GM19455 (cell line): Measurements from ENCODE around the gene PRKCB.
"Not testable (repeated sequence)": the region's sequence is repeated elsewhere in the genome, so short reads cannot be mapped to it uniquely, and the experiment has no call there.

Experiments used
- ATAC-seq: cut with Tn5 transposase; IDR thresholded peaks from one replicate; pipeline ENCODE4 v1.9.1; 2021; ENCODE audit not compliant: unreplicated experiment

Gene PRKCB

GRCh38 chr16:23901178-23902033 is 65.6 kb downstream of the PRKCB start:
- no peak for ATAC-seq

DNA sequence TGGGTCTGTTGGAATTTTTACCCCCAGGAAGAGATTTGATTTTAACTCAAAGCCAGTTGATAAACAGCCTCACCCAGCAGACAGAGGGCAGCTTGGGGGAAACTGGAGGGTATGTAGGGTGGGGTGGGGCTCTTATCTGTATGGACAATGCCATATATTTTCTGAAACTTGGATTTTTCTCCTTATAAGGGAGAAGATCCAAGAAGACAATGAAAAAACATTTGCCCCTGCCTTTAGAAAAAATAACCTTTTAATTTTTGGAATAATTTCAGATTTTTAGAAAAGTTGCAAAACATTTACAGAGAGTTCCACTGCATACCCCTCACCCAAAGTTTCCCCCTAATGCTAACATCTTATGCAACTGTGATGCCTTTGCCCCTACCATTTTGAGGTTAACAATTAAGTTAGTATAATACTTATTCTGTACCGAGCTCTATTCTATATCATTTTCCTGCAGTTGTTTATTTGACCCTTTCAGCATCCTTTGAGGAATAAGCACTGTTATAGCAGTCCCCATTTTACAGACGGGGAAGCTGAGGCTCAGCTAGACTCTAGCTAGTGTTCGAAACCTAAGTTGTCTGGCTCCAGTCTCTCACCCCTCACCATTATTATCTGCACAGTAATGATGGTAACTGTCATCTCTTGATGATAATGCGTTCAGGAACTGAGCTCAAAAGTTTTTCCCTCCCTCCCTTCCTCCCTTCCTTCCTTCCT is 66.4 kb downstream of the PRKCB start:
- ATAC-seq: no peak

DNA sequence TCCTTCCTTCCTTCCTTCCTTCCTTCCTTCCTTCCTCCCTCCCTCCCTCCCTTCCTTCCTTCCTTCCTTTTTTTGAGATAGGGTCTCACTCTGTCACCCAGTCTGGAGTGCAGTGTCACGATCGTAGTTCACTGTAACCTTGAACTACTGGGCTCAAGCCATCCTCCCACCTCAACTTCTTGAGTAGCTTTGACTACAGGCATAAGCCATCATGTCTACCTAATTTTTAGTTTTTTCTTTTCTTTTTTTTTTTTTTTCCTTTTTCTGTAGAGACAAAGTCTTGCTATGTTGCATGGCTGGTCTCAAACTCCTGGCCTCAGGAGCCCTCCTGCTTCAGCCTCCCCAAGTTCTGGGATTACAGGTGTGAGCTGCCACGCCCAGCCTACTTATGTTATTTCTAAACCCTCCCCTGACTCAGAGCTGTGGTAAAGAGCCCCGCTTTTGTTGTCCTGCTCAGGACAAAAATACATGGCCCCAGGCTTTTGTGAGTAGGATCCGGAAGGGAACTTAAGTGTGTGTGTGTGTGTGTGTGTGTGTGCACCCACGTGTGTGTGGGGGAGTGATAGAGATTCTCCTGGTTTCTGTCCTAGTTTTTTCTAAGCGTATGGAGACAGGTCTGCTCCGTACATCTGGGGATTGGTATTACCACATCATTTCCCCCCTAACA is 67.1 kb downstream of the PRKCB start:
- ATAC-seq: no peak

DNA sequence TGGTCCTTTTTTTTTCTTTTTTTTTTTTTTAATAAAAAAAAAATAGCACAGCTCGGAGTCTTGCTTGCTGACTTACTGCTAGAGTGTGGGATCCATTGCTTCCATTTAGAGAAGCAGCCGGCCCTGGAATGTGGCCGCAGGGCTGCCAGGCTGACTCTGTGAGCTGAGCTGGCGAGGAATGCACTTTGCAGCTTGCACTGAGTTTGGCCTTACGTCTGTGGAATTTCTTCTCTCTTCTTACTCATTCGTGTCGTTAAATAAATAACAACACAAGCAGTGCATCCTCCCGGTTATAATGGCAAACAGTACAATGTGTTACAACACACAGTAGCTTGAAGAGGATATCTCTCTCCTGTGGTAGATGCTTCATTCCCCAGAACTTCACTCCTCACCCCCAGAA is 69.2 kb downstream of the PRKCB start:
- ATAC-seq: no peak

DNA sequence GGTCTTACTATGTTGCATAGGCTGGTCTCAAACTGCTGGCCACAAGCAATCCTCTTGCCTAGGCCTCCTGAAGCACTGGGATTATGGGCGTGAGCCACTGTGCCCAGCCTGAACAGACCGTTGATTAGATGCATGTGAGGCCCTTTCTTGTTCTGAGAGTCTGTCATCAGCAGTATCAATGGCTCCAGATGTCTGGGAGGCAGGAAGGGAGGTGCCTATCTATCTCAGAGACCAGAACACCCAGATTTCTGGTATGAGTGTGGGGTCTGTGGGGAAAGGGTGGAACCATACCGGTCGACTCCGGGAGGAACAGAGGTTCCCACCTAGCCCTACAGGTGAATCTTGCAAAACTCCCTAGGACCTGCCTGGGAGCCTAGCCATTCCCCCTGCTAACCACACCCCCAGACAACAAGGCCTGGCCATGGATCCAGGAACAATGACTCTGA is 71.7 kb downstream of the PRKCB start:
- no peak for ATAC-seq

DNA sequence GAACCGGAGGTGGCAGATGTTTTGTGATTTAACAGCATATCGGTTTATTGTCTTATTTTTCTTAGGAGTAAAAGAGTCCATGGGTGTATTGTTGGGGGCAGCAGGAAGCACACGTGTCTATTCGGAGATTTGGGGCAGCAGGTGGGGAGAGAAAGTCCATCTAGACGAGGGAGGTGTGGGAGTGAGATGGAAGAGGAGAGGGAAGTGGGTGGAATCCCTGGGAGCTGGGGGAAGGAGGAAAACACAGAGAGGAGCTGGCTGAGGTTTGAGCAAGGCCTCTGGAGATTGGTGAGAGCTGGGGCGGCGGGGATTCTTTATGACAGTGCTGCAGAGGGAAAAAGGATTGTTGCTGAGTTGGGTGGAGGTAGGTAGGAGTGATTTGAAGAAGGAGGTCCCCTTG is 72.1 kb downstream of the PRKCB start:
- ATAC-seq: no peak

DNA sequence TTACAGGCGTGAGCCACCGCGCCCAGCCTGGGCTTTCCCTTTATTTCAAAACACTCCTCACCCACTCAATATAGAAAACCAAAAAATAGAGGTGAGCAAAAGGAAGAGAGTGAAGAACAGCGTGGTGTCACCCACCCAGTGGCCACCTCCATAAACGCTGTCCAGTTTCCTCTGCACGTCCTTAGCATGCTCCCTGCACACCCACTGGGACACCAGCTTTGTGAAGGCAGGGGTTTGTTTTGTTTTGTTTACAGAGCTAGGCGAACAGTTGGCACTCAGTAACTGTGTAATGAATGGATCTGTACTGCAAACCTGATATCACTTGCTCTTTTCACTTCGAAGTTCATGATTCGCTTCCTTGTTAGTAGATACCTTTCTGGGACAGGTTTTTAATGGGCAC is 73.0 kb downstream of the PRKCB start:
- no peak for ATAC-seq

GRCh38 chr16:23909792-23910418 is 74.1 kb downstream of the PRKCB start:
- ATAC-seq: no peak

GRCh38 chr16:23914946-23915530 is 79.3 kb downstream of the PRKCB start:
- no peak for ATAC-seq

DNA sequence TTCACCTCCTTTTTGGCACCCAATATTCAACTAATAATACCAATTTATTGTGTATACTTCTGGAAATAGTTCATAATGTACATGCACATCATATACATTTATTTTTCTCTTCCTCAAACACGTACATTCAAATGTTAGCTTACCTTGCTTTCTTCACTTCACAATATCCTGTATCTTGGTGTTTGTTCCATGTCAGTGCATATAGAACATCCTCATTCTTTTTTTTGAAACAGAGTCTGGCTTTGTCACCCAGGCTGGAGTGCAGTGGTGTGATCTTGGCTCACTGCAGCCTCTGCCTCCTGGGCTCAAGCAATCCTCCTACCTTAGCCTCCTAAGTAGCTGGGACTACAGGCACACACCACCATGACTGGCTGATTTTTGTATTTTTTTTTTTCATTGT is 80.8 kb downstream of the PRKCB start:
- ATAC-seq: not testable (repeated sequence)

- no peak for ATAC-seq
Observed at GRCh38 chr16:23917621-23918020, 81.8 kb downstream of the PRKCB start.

GRCh38 chr16:23920446-23920845 is 84.7 kb downstream of the PRKCB start:
- ATAC-seq: no peak

DNA sequence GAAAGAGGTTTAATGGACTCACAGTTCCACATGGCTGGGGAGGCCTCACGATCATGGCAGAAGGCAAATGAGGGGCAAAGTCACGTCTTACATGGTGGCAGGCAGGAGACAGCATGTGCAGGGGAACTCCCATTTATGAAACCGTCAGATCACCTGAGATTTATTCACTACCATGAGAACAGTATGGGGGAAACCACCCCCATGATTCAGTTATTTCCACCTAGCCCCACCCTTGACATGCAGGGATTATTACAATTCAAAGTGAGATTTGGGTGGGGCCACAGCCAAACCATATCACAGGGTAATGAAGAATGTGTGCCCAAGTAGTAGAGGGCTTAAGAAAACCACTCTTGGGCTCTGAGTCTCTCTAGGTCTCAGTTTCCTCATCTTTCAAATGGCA is 85.1 kb downstream of the PRKCB start:
- no peak for ATAC-seq

- no peak for ATAC-seq
Observed at GRCh38 chr16:23922406-23922805, 86.6 kb downstream of the PRKCB start.

DNA sequence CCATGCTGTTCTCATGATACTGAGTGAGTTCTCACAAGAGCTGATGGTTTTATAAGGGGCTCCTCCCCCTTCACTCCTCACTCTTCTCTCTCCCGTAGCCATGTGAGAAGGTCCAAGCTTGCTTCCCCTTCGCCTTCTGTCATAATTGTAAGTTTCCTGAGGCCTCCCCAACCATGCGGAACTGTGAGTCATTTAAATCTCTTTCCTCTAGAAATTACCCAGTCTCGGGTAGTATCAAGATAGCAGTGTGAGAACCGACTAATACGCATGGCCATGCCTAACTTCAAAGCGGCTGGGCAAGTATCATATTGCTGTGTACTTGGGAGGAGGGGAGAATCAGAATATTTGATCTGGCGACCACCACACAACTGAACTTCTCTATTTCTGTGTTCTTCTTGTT is 88.3 kb downstream of the PRKCB start:
- no peak for ATAC-seq

- ATAC-seq: no peak
Observed at GRCh38 chr16:23927796-23928195, 92.0 kb downstream of the PRKCB start.

- ATAC-seq: no peak
Observed at GRCh38 chr16:23929237-23929636, 93.5 kb downstream of the PRKCB start.

DNA sequence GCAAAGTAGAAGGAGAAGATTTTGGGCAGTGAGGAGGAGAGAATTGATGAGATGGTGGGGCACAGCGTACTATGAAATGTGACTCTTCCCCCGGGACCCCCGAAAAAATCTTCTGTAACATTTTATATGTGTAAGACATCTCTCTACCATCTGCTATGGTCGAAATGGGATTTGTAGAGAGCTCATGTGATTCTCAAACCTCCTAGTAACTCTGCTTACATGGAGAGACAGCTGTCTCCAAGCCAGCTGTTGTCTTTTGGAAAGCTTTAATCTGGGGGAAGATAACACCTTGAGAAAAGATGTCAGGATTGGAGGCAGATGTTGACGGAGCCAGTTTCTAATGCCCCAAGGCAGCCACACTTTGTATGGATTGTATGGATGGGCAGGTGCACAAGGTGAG is 94.1 kb downstream of the PRKCB start:
- no peak for ATAC-seq

- no peak for ATAC-seq
Observed at GRCh38 chr16:23930791-23931190, 95.0 kb downstream of the PRKCB start.

- no peak for ATAC-seq
Observed at GRCh38 chr16:23931199-23931598, 95.4 kb downstream of the PRKCB start.

GRCh38 chr16:23933650-23934049 is 97.9 kb downstream of the PRKCB start:
- ATAC-seq: not testable (repeated sequence)
